ENCODE data around the gene ASAP3.

GRCh38 chr1:23492132-23492720, 8.2 kb upstream of the ASAP3 start:
- TF ChIP-seq RARB (CRISPR knock-in tag; IDR thresholded peaks at IDR 0.05) = no peak
- TF ChIP-seq PATZ1 (CRISPR knock-in tag; IDR thresholded peaks at IDR 0.05; ENCODE audit: borderline replicate concordance) = no peak
- TF ChIP-seq TSHZ2 (CRISPR knock-in tag; IDR thresholded peaks at IDR 0.05) = no peak
- TF ChIP-seq ZFP3 (CRISPR knock-in tag; IDR thresholded peaks at IDR 0.05) = no peak
- no peak for TF ChIP-seq TCF4 (CRISPR knock-in tag; IDR thresholded peaks at IDR 0.05; ENCODE audit: borderline replicate concordance)
- no peak for TF ChIP-seq ARNTL (CRISPR knock-in tag; IDR thresholded peaks at IDR 0.05; ENCODE audit: borderline replicate concordance, low read depth)
